ENCODE data around the gene ADAMTS4. TPM values are rescaled to one million over a fixed set of nuclear protein-coding genes. Genes with fewer than 3 reads are reported as not detected.

ADAMTS4 gene
- total and polyA plus RNA-seq, 2 donors (not counting 3 experiments of a cell fraction or from before 2014, with no cell fraction given): 2.5 to 13.6 TPM

- H3K4me1 ChIP-seq (ENCODE audit: control insufficient read depth, extremely low read depth, insufficient read depth, low read length): peaks cover 47% of the 10 kb centered on the region
- no peaks in the 10 kb centered on the region for H3K27me3 ChIP-seq (ENCODE audit: control insufficient read depth in 2 of 2, insufficient read depth in 2 of 2, low read length in 2 of 2)
- POLR2A ChIA-PET: no interaction called here
- no peak overlapping the region for H3K4me2 ChIP-seq (ENCODE audit: insufficient read depth, low read length)
- H3K79me2 ChIP-seq (ENCODE audit: control insufficient read depth, insufficient read depth, low read length): peaks cover 34% of the 10 kb centered on the region
- dilution Hi-C loops (cut with MboI; ENCODE audit: extremely low pct_ligation_motif_present, low sequenced_read_pairs): no loop called here
- H3K4me3 ChIP-seq (replicated peaks in 1 of 3; ENCODE audit: insufficient read depth in 1 of 3, low read depth in 1 of 3, low read length in 3 of 3): no peak overlapping the region
- peaks cover 3% of the 10 kb centered on the region in 2 experiments for H3K36me3 ChIP-seq (ENCODE audit: control insufficient read depth in 2 of 2, extremely low read depth in 1 of 2, insufficient read depth in 2 of 2, low read length in 2 of 2)
- H3K9me3 ChIP-seq (replicated peaks; ENCODE audit: control insufficient read depth, insufficient read depth, low read length): no peaks in the 10 kb centered on the region
- no peak overlapping the region for H2AFZ ChIP-seq (ENCODE audit: low read depth, low read length)
- no peak overlapping the region for H3K27ac ChIP-seq (ENCODE audit: insufficient read depth, low read depth, low read length)
- TF ChIP-seq GATA2 (IDR thresholded peaks at IDR 0.05; ENCODE audit: insufficient read depth, insufficient read length, low read depth, low read length) (no peak), MAX (IDR thresholded peaks at IDR 0.05; ENCODE audit: insufficient read depth, insufficient read length) (no peak), EZH2 (IDR thresholded peaks at IDR 0.05; ENCODE audit: borderline replicate concordance, low read depth, low read length, severe bottlenecking) (no peak)
- H4K20me1 ChIP-seq (replicated peaks; ENCODE audit: control insufficient read depth, extremely low read depth, insufficient read depth, low read length): no peaks in the 10 kb centered on the region
- no peak overlapping the region for H3K9ac ChIP-seq (replicated peaks; ENCODE audit: extremely low read depth, insufficient read depth, low read length)
- intact Hi-C loops (cut with micrococcal nuclease): no loop called here
- no peaks in the 10 kb centered on the region for H3K9me1 ChIP-seq (replicated peaks; ENCODE audit: control insufficient read depth, extremely low read depth, insufficient read depth, low read length)
- CTCF ChIA-PET: no interaction called here
- no TSS peak for BruUV-seq (replicated peaks)
- DNase-seq (ENCODE audit: low read depth, low spot score): no peak
- no peak for FAIRE-seq
These were observed 2.7 kb downstream of the ADAMTS4 start for GRCh38 chr1:161196111-161196510.

GRCh38 chr1:161195171-161195570 is 3.7 kb downstream of the ADAMTS4 start:
- Histone ChIP-seq H3K27ac (ENCODE audit: insufficient read depth, low read depth, low read length) (no peak overlapping the region), H3K9me1 (replicated peaks; ENCODE audit: control insufficient read depth, extremely low read depth, insufficient read depth, low read length) (no peaks in the 10 kb centered on the region), H3K4me3 (replicated peaks in 1 of 3; ENCODE audit: insufficient read depth in 1 of 3, low read depth in 1 of 3, low read length in 3 of 3) (no peak overlapping the region), H4K20me1 (replicated peaks; ENCODE audit: control insufficient read depth, extremely low read depth, insufficient read depth, low read length) (no peaks in the 10 kb centered on the region), H3K36me3 (ENCODE audit: control insufficient read depth in 2 of 2, extremely low read depth in 1 of 2, insufficient read depth in 2 of 2, low read length in 2 of 2) (peaks cover 3% of the 10 kb centered on the region in 2 experiments), H3K27me3 (ENCODE audit: control insufficient read depth in 2 of 2, insufficient read depth in 2 of 2, low read length in 2 of 2) (no peaks in the 10 kb centered on the region), H3K9ac (replicated peaks; ENCODE audit: extremely low read depth, insufficient read depth, low read length) (no peak overlapping the region), H3K4me2 (ENCODE audit: insufficient read depth, low read length) (no peak overlapping the region), H3K4me1 (ENCODE audit: control insufficient read depth, extremely low read depth, insufficient read depth, low read length) (peaks cover 38% of the 10 kb centered on the region), H3K9me3 (replicated peaks; ENCODE audit: control insufficient read depth, insufficient read depth, low read length) (no peaks in the 10 kb centered on the region), H2AFZ (ENCODE audit: low read depth, low read length) (no peak overlapping the region), H3K79me2 (ENCODE audit: control insufficient read depth, insufficient read depth, low read length) (peaks cover 34% of the 10 kb centered on the region)
- no TSS peak for BruUV-seq (replicated peaks)
- dilution Hi-C loops (cut with MboI; ENCODE audit: extremely low pct_ligation_motif_present, low sequenced_read_pairs) (no loop called here), intact Hi-C loops (cut with micrococcal nuclease) (no loop called here)
- TF ChIP-seq FOS (IDR thresholded peaks at IDR 0.05; ENCODE audit: borderline replicate concordance, insufficient read depth, low read length) (no peak), GATA2 (IDR thresholded peaks at IDR 0.05; ENCODE audit: insufficient read depth, insufficient read length, low read depth, low read length) (no peak), EZH2 (IDR thresholded peaks at IDR 0.05; ENCODE audit: borderline replicate concordance, low read depth, low read length, severe bottlenecking) (no peak), CTCF (IDR thresholded peaks at IDR 0.05; ENCODE audit: extremely low read depth in 1 of 2, insufficient read depth in 1 of 2, low read depth in 1 of 2, low read length in 2 of 2) (no peak), JUN (IDR thresholded peaks at IDR 0.05; ENCODE audit: borderline replicate concordance, insufficient read depth, insufficient read length, low read depth) (no peak), POLR2A (IDR thresholded peaks at IDR 0.05; ENCODE audit: low read depth, low read length) (no peak), MAX (IDR thresholded peaks at IDR 0.05; ENCODE audit: insufficient read depth, insufficient read length) (no peak)
- FAIRE-seq (no peak), DNase-seq (ENCODE audit: low read depth, low spot score) (no peak)
- CTCF ChIA-PET: no interaction called here
- POLR2A ChIA-PET: interaction anchor here (0.8 kb wide), 1 partner anchor 11 kb away, joined by 3 read pairs; no protein-coding TSS in a partner anchor

Measured in endothelial cell of umbilical vein (primary cell).